Hepatocyte (in vitro differentiated cells): Measurements from ENCODE around the gene TAF4. TPM values are rescaled to one million over a fixed set of nuclear protein-coding genes. Genes with fewer than 3 reads are reported as not detected.

Source experiments
- DNase-seq: peaks from one replicate; pipeline ENCODE4 v3.0.0-alpha.2; 2016; ENCODE audit warnings: low spot score
- H2AFZ ChIP-seq: fragments of 200-600 bp; sonication (generic); 2 replicates; pipeline ENCODE4 v1.6.0; 2016; ENCODE audit warnings: antibody characterized with exemption, mild to moderate bottlenecking
- H3K27ac ChIP-seq: fragments of 200-600 bp; sonication (generic); 2 replicates; pipeline ENCODE4 v1.5.1; 2016; ENCODE audit warnings: mild to moderate bottlenecking
- H3K27me3 ChIP-seq: fragments of 200-600 bp; sonication (generic); 2 replicates; pipeline ENCODE4 v1.6.1; 2016
- H3K36me3 ChIP-seq: fragments of 200-600 bp; sonication (generic); replicated peaks from 2 replicates; pipeline ENCODE4 v1.5.1; 2016; ENCODE audit warnings: low read depth; ENCODE audit not compliant: insufficient read depth
- H3K4me1 ChIP-seq: fragments of 200-600 bp; sonication (generic); 2 replicates; pipeline ENCODE4 v1.5.1; 2016; ENCODE audit warnings: mild to moderate bottlenecking, moderate library complexity; ENCODE audit not compliant: insufficient read depth
- H3K4me2 ChIP-seq: fragments of 200-600 bp; sonication (generic); 2 replicates; pipeline ENCODE4 v1.6.0; 2016
- H3K4me3 ChIP-seq: fragments of 200-600 bp; sonication (generic); 2 replicates; pipeline ENCODE4 v1.5.1; 2016; ENCODE audit warnings: mild to moderate bottlenecking
- H3K79me2 ChIP-seq: fragments of 200-600 bp; sonication (generic); 2 replicates; pipeline ENCODE4 v1.6.0; 2017; ENCODE audit warnings: mild to moderate bottlenecking
- H3K9me2 ChIP-seq: fragments of 200-600 bp; sonication (generic); replicated peaks from 2 replicates; pipeline ENCODE4 v1.6.0; 2017; ENCODE audit warnings: mild to moderate bottlenecking; ENCODE audit not compliant: insufficient read depth
- H3K9me3 ChIP-seq: fragments of 200-600 bp; sonication (generic); 2 replicates; pipeline ENCODE4 v1.5.1; 2016; ENCODE audit warnings: low read depth, mild to moderate bottlenecking
- H4K20me1 ChIP-seq: fragments of 200-600 bp; sonication (generic); 2 replicates; pipeline ENCODE4 v1.6.0; 2016; ENCODE audit warnings: mild to moderate bottlenecking; ENCODE audit not compliant: insufficient read depth, poor library complexity, severe bottlenecking
- CTCF ChIP-seq: fragments of 200-600 bp; sonication (generic); IDR thresholded peaks from 2 replicates; pipeline ENCODE4 v1.5.1; 2016; ENCODE audit warnings: antibody characterized with exemption, mild to moderate bottlenecking; ENCODE audit not compliant: poor library complexity
- EZH2 ChIP-seq: fragments of 200-600 bp; sonication (generic); IDR thresholded peaks from 2 replicates; pipeline ENCODE4 v1.6.1; 2016; ENCODE audit warnings: antibody characterized with exemption, mild to moderate bottlenecking, borderline replicate concordance
- EZH2phosphoT487 ChIP-seq: fragments of 200-600 bp; sonication (generic); IDR thresholded peaks from one replicate; pipeline ENCODE4 v1.6.1; 2018; ENCODE audit warnings: antibody characterized with exemption, mild to moderate bottlenecking, low read depth, moderate library complexity; ENCODE audit not compliant: unreplicated experiment, severe bottlenecking
- WGBS: methylation state at CpG from one replicate; pipeline ENCODE4 v1.1.6; 2016; ENCODE audit warnings: low lambda C conversion rate; ENCODE audit errors: missing lambda C conversion rate; 5-methylcytosine and 5-hydroxymethylcytosine counted together
- polyA plus RNA-seq: library from polyadenylated mRNA; unstranded; fragments of >200 nt; fragmentation: Nextera tagmentation; extraction: Ambion mirVana; gene quantifications from 2 replicates; pipeline ENCODE4 v1.2.1, GENCODE V29; 2016
- total RNA-seq: library from RNA; depleted of rRNA; stranded (reverse); fragments of >200 nt; gene quantifications from 2 replicates; pipeline ENCODE4 v1.2.3, GENCODE V29; 2014

The TAF4 gene
- total and polyA plus RNA-seq, 2 experiments from 2014 or later, result 2.9 to 6.6 TPM

- Histone ChIP-seq H3K4me1 (peaks cover 13% of the 10 kb centered on the region), H3K27ac (no peak overlapping the region), H3K9me3 (no peaks in the 10 kb centered on the region), H3K4me3 (no peak overlapping the region), H3K4me2 (peak overlapping the region; percentile 26), H3K9me2 (no peaks in the 10 kb centered on the region), H4K20me1 (no peaks in the 10 kb centered on the region), H3K36me3 (no peaks in the 10 kb centered on the region), H3K27me3 (peaks cover 6% of the 10 kb centered on the region), H3K79me2 (no peaks in the 10 kb centered on the region), H2AFZ (no peak overlapping the region)
- TF ChIP-seq EZH2 (no peak), CTCF (no peak), EZH2phosphoT487 (no peak)
- 60% methylated on average over 6 of the region's 6 CpGs for WGBS
- no peak for DNase-seq
These were observed 109.8 kb downstream of the TAF4 start for GRCh38 chr20:61955668-61956395.

DNA sequence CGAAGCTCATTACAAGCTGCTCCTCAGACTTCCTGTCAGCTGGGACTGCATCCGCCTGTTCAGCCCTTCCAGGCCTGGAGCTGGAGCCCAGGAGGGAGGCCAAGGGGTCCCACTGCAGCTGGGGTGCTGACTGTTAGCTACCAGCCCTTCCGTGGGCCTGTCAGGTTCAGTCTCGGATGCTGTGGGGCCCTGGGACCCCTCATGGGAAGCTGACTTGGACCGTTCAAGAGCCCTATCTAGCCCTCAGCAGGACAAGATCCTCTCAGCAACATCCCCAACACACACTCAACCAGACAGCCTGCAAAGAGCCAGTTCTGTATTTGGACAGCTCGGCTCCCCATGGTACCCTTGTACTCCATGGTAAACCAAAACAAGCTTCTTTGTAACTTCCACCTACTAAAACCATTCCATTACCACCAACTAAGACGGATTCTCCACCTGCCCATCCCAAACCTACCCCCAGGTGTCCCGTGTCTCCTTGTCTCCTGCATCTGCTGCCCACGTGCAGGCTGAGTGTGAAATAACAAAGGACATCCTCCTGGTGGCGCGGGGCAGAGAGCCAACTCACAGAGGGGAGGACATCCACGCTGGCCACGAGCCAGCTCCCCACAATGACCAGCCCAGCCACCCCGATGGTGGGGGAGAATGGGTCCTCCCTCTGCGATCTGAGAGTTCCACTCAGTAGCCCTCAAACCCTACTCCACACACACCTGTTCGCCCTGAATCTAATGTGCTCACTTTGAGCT, 111.2 kb downstream of the TAF4 start:
- Histone ChIP-seq H2AFZ (no peak overlapping the region), H3K27me3 (peaks cover 6% of the 10 kb centered on the region), H3K36me3 (no peaks in the 10 kb centered on the region), H3K4me3 (no peak overlapping the region), H3K4me2 (no peak overlapping the region), H3K4me1 (peaks cover 13% of the 10 kb centered on the region), H3K9me2 (no peaks in the 10 kb centered on the region), H3K79me2 (no peaks in the 10 kb centered on the region), H4K20me1 (no peaks in the 10 kb centered on the region), H3K27ac (no peak overlapping the region), H3K9me3 (no peaks in the 10 kb centered on the region)
- WGBS, result 83% methylated on average over 16 of the region's 16 CpGs
- DNase-seq, result no peak
- TF ChIP-seq EZH2phosphoT487, result no peak
- no peak for TF ChIP-seq EZH2
- no peak for TF ChIP-seq CTCF

DNA sequence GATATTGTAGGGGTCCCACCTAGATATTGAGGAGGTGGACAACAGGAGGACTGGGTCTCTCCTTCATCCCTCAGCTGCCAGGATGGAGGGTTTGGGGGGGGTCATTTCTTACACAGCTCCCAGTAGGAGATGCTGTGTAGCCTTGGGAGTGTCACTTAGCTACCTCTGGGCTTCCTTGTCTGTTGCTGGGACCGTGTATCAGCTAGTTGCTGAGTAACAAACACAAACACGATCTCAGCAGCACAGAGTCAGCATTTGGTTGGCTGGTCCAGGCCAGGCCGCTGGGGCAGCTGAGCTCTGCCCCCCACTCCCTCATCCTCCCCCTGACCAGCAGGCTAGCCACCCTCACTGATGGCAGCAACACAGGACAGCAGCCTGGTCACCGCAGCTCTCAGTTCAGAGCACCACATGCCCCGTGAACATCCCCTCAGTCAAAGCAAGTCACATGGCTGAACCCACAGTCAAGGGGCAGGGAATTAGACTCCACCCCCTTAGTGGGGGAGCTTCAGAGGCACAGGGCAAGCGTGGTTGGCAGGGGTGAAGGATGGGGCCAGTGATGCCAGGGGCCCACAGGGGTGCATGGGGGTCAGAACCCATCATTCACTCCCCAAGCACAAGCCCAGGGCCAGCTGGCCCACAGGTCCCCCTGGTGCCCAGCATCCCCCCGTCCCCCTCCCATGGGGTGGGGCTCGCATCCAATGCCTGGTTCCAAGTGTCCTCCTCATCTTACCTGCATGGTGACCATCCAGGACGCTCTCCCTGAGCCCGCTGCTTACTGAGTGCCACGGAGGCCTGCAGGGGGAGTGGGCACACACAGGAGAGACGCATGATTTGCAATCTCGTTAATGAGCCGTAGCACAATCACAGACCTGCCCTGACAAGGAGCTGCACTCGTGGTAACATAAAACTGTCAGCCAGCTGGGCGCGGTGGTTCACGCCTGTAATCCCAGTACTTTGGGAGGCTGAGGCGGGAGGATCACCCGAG, 112.4 kb downstream of the TAF4 start:
- H2AFZ ChIP-seq, result no peak overlapping the region
- TF ChIP-seq CTCF (no peak), EZH2phosphoT487 (no peak), EZH2 (no peak)
- H3K9me3 ChIP-seq, result no peaks in the 10 kb centered on the region
- no peaks in the 10 kb centered on the region for H3K79me2 ChIP-seq
- no peak overlapping the region for H3K27ac ChIP-seq
- H3K4me3 ChIP-seq, result no peak overlapping the region
- H3K4me2 ChIP-seq, result no peak overlapping the region
- peaks cover 6% of the 10 kb centered on the region for H3K27me3 ChIP-seq
- peaks cover 13% of the 10 kb centered on the region for H3K4me1 ChIP-seq
- no peaks in the 10 kb centered on the region for H3K9me2 ChIP-seq
- H3K36me3 ChIP-seq, result no peaks in the 10 kb centered on the region
- DNase-seq, result no peak
- WGBS, result 91% methylated on average over 19 of the region's 20 CpGs
- H4K20me1 ChIP-seq, result no peaks in the 10 kb centered on the region
